Hematopoietic multipotent progenitor cell treated with erythropoietin and hydrocortisone succinate and interleukin-3 and kit ligand, for 6 days (in vitro differentiated cells): ENCODE data around the gene GPD1L.
"Not testable (repeated sequence)": the region's sequence is repeated elsewhere in the genome, so short reads cannot be mapped to it uniquely, and the experiment has no call there.

Source experiments
- DNase-seq: peaks from one replicate; pipeline ENCODE4 v3.0.0-alpha.2; 2015

GPD1L gene

GRCh38 chr3:32106132-32106928, at the start of gene GPD1L:
TSS of gene GPD1L (plus strand) at chr3:32106620. CDS start at chr3:32106712, 92 bp downstream.
- peak; percentile 96 for DNase-seq

GRCh38 chr3:32058465-32058864, 48.0 kb upstream of the GPD1L start:
- not testable (repeated sequence) for DNase-seq

GRCh38 chr3:32062950-32063582, 43.4 kb upstream of the GPD1L start:
- no peak for DNase-seq

GRCh38 chr3:32066686-32067085, 39.7 kb upstream of the GPD1L start:
- DNase-seq = no peak

- DNase-seq = peak; percentile 23
Measured at GRCh38 chr3:32074194-32074593, 32.2 kb upstream of the GPD1L start.

GRCh38 chr3:32076566-32076965, 29.9 kb upstream of the GPD1L start:
- DNase-seq = no peak

- DNase-seq = no peak
Measured at GRCh38 chr3:32077260-32078084, 28.9 kb upstream of the GPD1L start.

GRCh38 chr3:32078085-32078634, 28.3 kb upstream of the GPD1L start:
- no peak for DNase-seq

- no peak for DNase-seq
Measured at GRCh38 chr3:32078864-32079263, 27.6 kb upstream of the GPD1L start.

GRCh38 chr3:32082721-32083120, 23.7 kb upstream of the GPD1L start:
- no peak for DNase-seq

- DNase-seq = no peak
Measured at GRCh38 chr3:32083702-32084270, 22.6 kb upstream of the GPD1L start.

- DNase-seq = no peak
Measured at GRCh38 chr3:32084870-32085269, 21.6 kb upstream of the GPD1L start.

- no peak for DNase-seq
Measured at GRCh38 chr3:32086464-32086863, 20.0 kb upstream of the GPD1L start.

GRCh38 chr3:32089476-32089875, 16.9 kb upstream of the GPD1L start:
- DNase-seq = no peak

GRCh38 chr3:32093204-32093603, 13.2 kb upstream of the GPD1L start:
- no peak for DNase-seq

GRCh38 chr3:32095431-32095830, 11.0 kb upstream of the GPD1L start:
- DNase-seq = no peak

- no peak for DNase-seq
Measured at GRCh38 chr3:32097768-32098167, 8.7 kb upstream of the GPD1L start.

GRCh38 chr3:32098528-32098927, 7.9 kb upstream of the GPD1L start:
- no peak for DNase-seq

- DNase-seq = no peak
Measured at GRCh38 chr3:32100465-32100864, 6.0 kb upstream of the GPD1L start.

- DNase-seq = no peak
Measured at GRCh38 chr3:32102289-32102688, 4.1 kb upstream of the GPD1L start.

GRCh38 chr3:32104492-32104891, 1.9 kb upstream of the GPD1L start:
- no peak for DNase-seq

- DNase-seq = no peak
Measured at GRCh38 chr3:32105291-32106131, 909 bp upstream of the GPD1L start.
